Transverse colon (tissue), 4 donors: Measurements from ENCODE around the gene EXOC6.

Source experiments
- CTCF ChIP-seq, 5 experiments: fragments of 200-600 bp in 3 of 5; fragments of 450-650 bp in 2 of 5; sonication (generic) in 3 of 5; IDR thresholded peaks; 1 replicate in 2 of 5; 2 replicates in 3 of 5; pipeline ENCODE4 v1.5.1; 2016 to 2017; ENCODE audit warnings: antibody characterized with exemption in 5 of 5, inconsistent platforms in 3 of 5, mild to moderate bottlenecking in 2 of 5, moderate library complexity in 1 of 5
- POLR2A ChIP-seq: fragments of 450-650 bp; IDR thresholded peaks from one replicate; pipeline ENCODE4 v1.6.1; 2016; ENCODE audit warnings: antibody characterized with exemption, mild to moderate bottlenecking, moderate library complexity
- POLR2AphosphoS5 ChIP-seq, 3 donors: sonication (generic); formaldehyde crosslinking; IDR thresholded peaks; one replicate each; pipeline ENCODE4 v1.6.1; 2016; ENCODE audit warnings: antibody characterized with exemption in 3 of 3

- TF ChIP-seq POLR2AphosphoS5 (IDR thresholded peaks at IDR 0.05) (no peak), POLR2A (no peak), CTCF (IDR thresholded peaks at IDR 0.05) (no peak)
Measured at GRCh38 chr10:92903633-92904032, 55.3 kb downstream of the EXOC6 start.
